Common myeloid progenitor, CD34-positive (primary cell): ENCODE results near the gene CNN2.

Experiments
- CTCF ChIA-PET: fragments of 350-600 bp; sonication (Branson Sonifier 250); formaldehyde crosslinking; loops from one replicate; lab custom pipeline; 2021; ENCODE audit warnings: antibody characterized with exemption; lab: Charles Lee
- POLR2A ChIA-PET: fragments of 350-600 bp; sonication (Branson Sonifier 250); formaldehyde crosslinking; loops from one replicate; lab custom pipeline; 2021; ENCODE audit warnings: antibody characterized with exemption; lab: Charles Lee
- DNase-seq, 3 donors: peaks; one replicate each; pipeline versions ENCODE4 v3.0.0 to v3.0.0-alpha.2; 2013
- H3K27ac ChIP-seq, 2 experiments: 1 replicate in 1 of 2; 2 replicates in 1 of 2; pipeline ENCODE4 v1.7.0; 2013; ENCODE audit warnings: inconsistent platforms in 2 of 2, low read length in 2 of 2, mild to moderate bottlenecking in 2 of 2, low read depth in 1 of 2, moderate library complexity in 1 of 2; ENCODE audit not compliant: severe bottlenecking in 2 of 2, insufficient read depth in 1 of 2, poor library complexity in 1 of 2
- H3K27me3 ChIP-seq, 5 experiments: replicated peaks in 2 of 5; 1 replicate in 3 of 5; 2 replicates in 2 of 5; pipeline versions ENCODE4 v1.6.1 to v1.7.0; 2013; ENCODE audit warnings: low read length in 4 of 5, mild to moderate bottlenecking in 2 of 5, moderate library complexity in 2 of 5, inconsistent platforms in 1 of 5; ENCODE audit not compliant: insufficient read depth in 5 of 5, control insufficient read depth in 4 of 5
- H3K36me3 ChIP-seq, 4 experiments: 1 replicate in 2 of 4; 2 replicates in 2 of 4; pipeline versions ENCODE4 v1.6.1 to v1.7.0; 2013; ENCODE audit warnings: low read length in 3 of 4, control low read depth in 1 of 4, mild to moderate bottlenecking in 1 of 4; ENCODE audit not compliant: control insufficient read depth in 4 of 4, insufficient read depth in 4 of 4
- H3K4me1 ChIP-seq, 4 experiments: 1 replicate in 3 of 4; 2 replicates in 1 of 4; pipeline versions ENCODE4 v1.6.1 to v1.7.1; 2013; ENCODE audit warnings: low read length in 3 of 4, mild to moderate bottlenecking in 3 of 4, control low read depth in 1 of 4, inconsistent platforms in 1 of 4, moderate library complexity in 1 of 4; ENCODE audit not compliant: control insufficient read depth in 4 of 4, insufficient read depth in 4 of 4; ENCODE audit errors: control extremely low read depth in 1 of 4
- H3K4me3 ChIP-seq, 7 experiments: 1 replicate in 4 of 7; 2 replicates in 3 of 7; pipeline versions ENCODE4 v1.5.1 to v1.7.0; 2013; ENCODE audit warnings: mild to moderate bottlenecking in 7 of 7, low read length in 6 of 7, moderate library complexity in 6 of 7, inconsistent platforms in 2 of 7, low read depth in 2 of 7, control low read depth in 1 of 7; ENCODE audit not compliant: insufficient read depth in 4 of 7, control insufficient read depth in 1 of 7; ENCODE audit errors: extremely low read depth in 1 of 7
- H3K9me3 ChIP-seq, 5 experiments: 1 replicate in 4 of 5; 2 replicates in 1 of 5; pipeline versions ENCODE4 v1.6.1 to v1.7.1; 2013; ENCODE audit warnings: low read length in 4 of 5, mild to moderate bottlenecking in 2 of 5, inconsistent platforms in 1 of 5, low read depth in 1 of 5, moderate library complexity in 1 of 5; ENCODE audit not compliant: control insufficient read depth in 4 of 5, insufficient read depth in 2 of 5; ENCODE audit errors: control extremely low read depth in 1 of 5
- WGBS: methylation state at CpG from one replicate; pipeline ENCODE4 v1.1.5; 2013; ENCODE audit not compliant: insufficient coverage; 5-methylcytosine and 5-hydroxymethylcytosine counted together

The CNN2 gene

DNA sequence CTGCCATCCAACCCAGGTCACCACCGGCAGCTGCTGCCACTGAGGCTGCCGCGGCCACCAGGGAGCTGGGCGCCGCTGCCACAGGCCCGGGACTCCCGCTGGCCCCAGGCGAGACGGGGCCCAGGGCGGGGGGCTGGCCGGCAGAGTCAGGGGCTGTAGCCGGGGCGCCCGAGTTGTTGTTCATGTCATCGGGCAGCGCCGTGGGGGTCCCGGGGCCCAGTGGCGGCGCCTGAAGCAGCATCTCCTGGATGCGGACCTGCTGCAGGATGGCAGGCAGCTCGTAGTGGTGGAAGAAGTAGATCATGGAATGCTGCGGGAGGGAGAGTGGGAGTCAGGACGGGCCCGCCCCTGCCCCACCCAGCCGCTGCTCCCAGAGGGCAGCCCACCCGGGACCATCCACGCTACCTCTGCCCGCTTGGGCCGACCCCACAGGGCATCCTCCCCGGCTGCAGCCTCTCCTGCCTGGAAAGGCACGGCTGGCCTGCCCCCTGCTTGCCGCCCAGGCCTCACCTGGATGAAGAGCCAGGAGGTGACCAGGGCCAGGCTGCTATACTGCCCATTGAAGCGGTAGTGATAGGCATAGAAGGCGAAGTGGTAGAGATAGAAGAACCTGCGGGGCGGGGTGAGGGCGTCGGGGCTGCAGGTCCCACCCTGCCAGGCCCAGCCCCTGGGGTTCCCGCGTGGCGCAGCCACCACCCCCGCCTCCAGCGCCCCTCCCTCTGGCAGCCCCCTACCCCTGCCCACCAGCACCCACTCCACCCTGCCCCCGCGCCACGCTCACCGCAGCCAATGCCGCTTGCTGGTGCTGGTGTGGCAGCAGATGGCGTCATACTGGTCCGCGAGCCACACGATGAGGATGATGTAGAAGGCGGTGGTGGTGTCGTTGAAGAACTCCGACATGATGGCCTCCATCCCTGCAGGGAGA lies 15.6 kb upstream of the CNN2 start:
- WGBS, result 97% methylated on average over 52 of the region's 56 CpGs
- H3K27ac ChIP-seq, result no peak overlapping the region
- ChIA-PET CTCF (interaction anchor here (1.4 kb wide), 1 partner anchor 47 kb away, joined by 3 read pairs; no protein-coding TSS in a partner anchor), POLR2A (no interaction called here)
- H3K27me3 ChIP-seq, result no peaks in the 10 kb centered on the region
- no peaks in the 10 kb centered on the region for H3K9me3 ChIP-seq
- H3K4me3 ChIP-seq, result no peak overlapping the region
- no peaks in the 10 kb centered on the region for H3K4me1 ChIP-seq
- no peak for DNase-seq
- H3K36me3 ChIP-seq, result peaks cover 4 to 61% (median 45%) of the 10 kb centered on the region in 4 experiments

DNA sequence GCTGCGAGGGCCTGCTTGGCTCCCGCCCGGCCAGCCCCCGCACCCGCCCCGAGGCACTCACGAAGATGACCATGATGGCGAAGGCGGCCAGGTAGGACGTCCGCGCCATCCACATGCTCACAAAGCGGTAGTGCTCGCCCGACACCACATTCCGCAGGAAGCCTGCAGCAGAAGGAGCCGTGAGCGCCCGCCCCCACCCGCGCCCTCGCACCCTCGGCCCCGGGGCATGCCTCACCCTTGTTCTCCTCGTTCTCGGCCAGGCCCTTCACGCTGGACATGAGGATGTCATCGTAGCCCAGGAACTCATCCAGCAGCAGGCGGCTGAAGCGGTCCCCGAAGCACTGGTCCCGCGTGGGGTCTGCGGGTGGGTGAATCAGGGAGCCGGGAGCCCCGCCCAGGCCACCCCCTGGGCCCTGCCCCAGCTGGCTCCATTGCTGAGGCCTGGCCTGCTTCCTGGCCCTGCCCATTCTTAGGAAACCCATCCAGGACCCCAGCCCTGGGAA lies 14.5 kb upstream of the CNN2 start:
- ChIA-PET POLR2A (no interaction called here), CTCF (interaction anchor here (0.5 kb wide), 1 partner anchor 182 kb away, joined by 4 read pairs; no protein-coding TSS in a partner anchor)
- H3K27me3 ChIP-seq, result no peaks in the 10 kb centered on the region
- H3K27ac ChIP-seq, result no peak overlapping the region
- 95% methylated on average over 36 of the region's 36 CpGs for WGBS
- H3K4me1 ChIP-seq, result peaks cover 0 to 3% (median 1%) of the 10 kb centered on the region in 4 experiments
- no peaks in the 10 kb centered on the region for H3K9me3 ChIP-seq
- H3K4me3 ChIP-seq, result no peak overlapping the region
- H3K36me3 ChIP-seq, result peaks cover 4 to 68% (median 48%) of the 10 kb centered on the region in 4 experiments
- DNase-seq, result no peak

- POLR2A ChIA-PET, result no interaction called here
- DNase-seq, result no peak
- H3K4me1 ChIP-seq, result peaks cover 0 to 7% (median 4%) of the 10 kb centered on the region in 4 experiments
- peaks cover 4 to 72% (median 48%) of the 10 kb centered on the region in 4 experiments for H3K36me3 ChIP-seq
- CTCF ChIA-PET, result no interaction called here
- over 99% methylated on average over 13 of the region's 18 CpGs for WGBS
- H3K4me3 ChIP-seq, result no peak overlapping the region
- no peak overlapping the region for H3K27ac ChIP-seq
- H3K27me3 ChIP-seq, result no peaks in the 10 kb centered on the region
- no peaks in the 10 kb centered on the region for H3K9me3 ChIP-seq
Measured at GRCh38 chr19:1012334-1012733, 14.1 kb upstream of the CNN2 start.

- 96% methylated on average over 2 of the region's 10 CpGs for WGBS
Measured at GRCh38 chr19:1013218-1013617, 13.2 kb upstream of the CNN2 start.

DNA sequence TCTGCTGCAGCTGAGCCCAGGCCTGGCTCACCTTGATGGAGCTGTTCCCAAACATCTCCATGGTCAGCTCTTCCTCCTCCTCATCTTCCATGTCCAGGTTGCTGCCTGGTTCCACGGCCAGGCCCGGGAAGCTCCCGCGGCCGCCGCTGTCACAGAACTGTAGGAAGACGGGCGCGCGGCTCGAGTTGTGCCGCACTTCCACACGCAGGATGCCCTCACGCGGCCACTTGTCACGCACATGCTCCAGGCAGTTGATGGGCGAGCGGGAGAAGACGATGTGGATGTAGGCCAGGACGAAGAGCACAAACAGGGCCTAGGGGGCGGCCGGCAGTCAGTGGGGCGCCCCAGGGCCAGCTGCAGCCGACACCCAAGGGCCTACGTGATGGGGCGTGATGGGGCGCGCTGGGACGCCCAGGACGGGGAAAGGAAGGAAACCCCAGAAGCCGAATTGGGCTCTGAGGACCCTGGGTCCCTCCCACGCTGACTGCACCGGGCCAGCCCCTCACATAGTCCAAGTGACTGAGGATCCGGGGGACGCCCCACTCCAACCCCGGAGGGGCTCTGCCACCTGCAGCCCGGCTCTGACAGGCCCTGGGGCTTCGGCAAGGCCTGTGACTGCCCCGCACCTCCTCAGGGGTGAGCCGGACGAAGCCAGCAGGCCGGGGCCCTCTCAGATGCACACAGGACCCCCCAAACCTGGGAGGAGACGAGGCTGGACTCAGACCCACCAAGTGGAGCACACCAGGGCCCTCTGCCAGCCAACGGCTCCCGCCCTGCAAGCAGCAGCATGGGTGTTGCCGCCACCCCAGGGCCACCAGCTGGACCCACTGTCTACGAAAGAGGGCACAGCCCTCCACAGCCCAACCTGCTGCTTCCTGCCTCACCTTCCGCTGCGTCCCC lies 12.0 kb upstream of the CNN2 start:
- H3K4me3 ChIP-seq, result no peak overlapping the region
- no peak overlapping the region for H3K27ac ChIP-seq
- H3K27me3 ChIP-seq, result no peaks in the 10 kb centered on the region
- ChIA-PET POLR2A (interaction anchor here (1.0 kb wide), 1 partner anchor 13 kb away, joined by 3 read pairs; no protein-coding TSS in a partner anchor), CTCF (interaction anchor here (0.6 to 1.5 kb wide), 2 partner anchors 10 to 18 kb away, joined by 3 to 6 read pairs; no protein-coding TSS in a partner anchor)
- peaks cover 0 to 28% (median 22%) of the 10 kb centered on the region in 4 experiments for H3K4me1 ChIP-seq
- peaks cover 4 to 87% (median 42%) of the 10 kb centered on the region in 4 experiments for H3K36me3 ChIP-seq
- 94% methylated on average over 48 of the region's 49 CpGs for WGBS
- no peaks in the 10 kb centered on the region for H3K9me3 ChIP-seq
- no peak for DNase-seq

More at GRCh38 chr19:1013218-1013617, 13.2 kb upstream of the CNN2 start:
- no peaks in the 10 kb centered on the region for H3K27me3 ChIP-seq
- no peak overlapping the region for H3K27ac ChIP-seq
- ChIA-PET CTCF (interaction anchor here (1.1 kb wide), 1 partner anchor 8 kb away, joined by 3 read pairs; the partner anchor contains the start of gene RNU6-2), POLR2A (no interaction called here)
- DNase-seq, result no peak
- H3K4me3 ChIP-seq, result no peak overlapping the region
- peaks cover 4 to 81% (median 50%) of the 10 kb centered on the region in 4 experiments for H3K36me3 ChIP-seq
- peaks cover 0 to 16% (median 13%) of the 10 kb centered on the region in 4 experiments for H3K4me1 ChIP-seq
- no peaks in the 10 kb centered on the region for H3K9me3 ChIP-seq

GRCh38 chr19:1015061-1015781 lies 11.2 kb upstream of the CNN2 start:
- POLR2A ChIA-PET, result interaction anchor here (0.6 kb wide), 1 partner anchor 16 kb away, joined by 3 read pairs; no protein-coding TSS in a partner anchor
- Histone ChIP-seq H3K36me3 (peaks cover 4 to 80% (median 37%) of the 10 kb centered on the region in 4 experiments), H3K27me3 (no peaks in the 10 kb centered on the region), H3K4me3 (no peak overlapping the region), H3K4me1 (peaks cover 0 to 36% (median 30%) of the 10 kb centered on the region in 4 experiments), H3K9me3 (no peaks in the 10 kb centered on the region), H3K27ac (no peak overlapping the region)
- DNase-seq, result no peak
- 98% methylated on average over 24 of the region's 29 CpGs for WGBS
- CTCF ChIA-PET, result interaction anchor here (1.5 kb wide), 1 partner anchor 11 kb away, joined by 6 read pairs; no protein-coding TSS in a partner anchor
